SK-N-SH (cell line): Measurements from ENCODE around the gene BMP8A.

Experiments
- CTCF ChIP-seq: fragments of 200-600 bp; sonication (generic); IDR thresholded peaks from 2 replicates; pipeline ENCODE4 v1.6.1; 2017; ENCODE audit warnings: antibody characterized with exemption, mild to moderate bottlenecking, moderate library complexity
- EP300 ChIP-seq, 2 experiments: IDR thresholded peaks; 2 replicates each; pipeline versions ENCODE4 v1.4.0 to v1.6.1; 2012; ENCODE audit warnings: borderline replicate concordance in 1 of 2, low read depth in 1 of 2, low read length in 1 of 2
- FOXJ3 ChIP-seq: sonication (generic); formaldehyde crosslinking; IDR thresholded peaks from 2 replicates; pipeline ENCODE4 v1.5.1; 2020; ENCODE audit warnings: mild to moderate bottlenecking, missing genetic modification reagents
- FOXM1 ChIP-seq: IDR thresholded peaks from 2 replicates; pipeline ENCODE4 v1.4.0; 2012; ENCODE audit warnings: low read depth, mild to moderate bottlenecking
- MEF2A ChIP-seq: IDR thresholded peaks from 2 replicates; pipeline ENCODE4 v1.4.0; 2012; ENCODE audit warnings: low read depth, borderline replicate concordance
- NFIC ChIP-seq: IDR thresholded peaks from 2 replicates; pipeline ENCODE4 v1.4.0; 2012; ENCODE audit warnings: borderline replicate concordance
- PBX3 ChIP-seq: IDR thresholded peaks from 2 replicates; pipeline ENCODE4; 2012
- POLR2AphosphoS5 ChIP-seq: IDR thresholded peaks from 2 replicates; pipeline ENCODE4 v1.6.1; 2012; ENCODE audit warnings: low read depth, low read length
- RXRA ChIP-seq: IDR thresholded peaks from 2 replicates; pipeline ENCODE4 v1.4.0; 2012; ENCODE audit warnings: low read depth, mild to moderate bottlenecking, borderline replicate concordance
- TAF1 ChIP-seq: IDR thresholded peaks from 2 replicates; pipeline ENCODE4 v1.6.1; 2012; ENCODE audit warnings: low read depth, mild to moderate bottlenecking, low read length, moderate library complexity, borderline replicate concordance
- TCF12 ChIP-seq: IDR thresholded peaks from 2 replicates; pipeline ENCODE4 v1.4.0; 2012
- TF ChIP-seq, protein P1 (sequence below): IDR thresholded peaks from 2 replicates; pipeline ENCODE4 v1.6.1; 2012; ENCODE audit warnings: mild to moderate bottlenecking, low read depth, low read length, moderate library complexity

DNA sequence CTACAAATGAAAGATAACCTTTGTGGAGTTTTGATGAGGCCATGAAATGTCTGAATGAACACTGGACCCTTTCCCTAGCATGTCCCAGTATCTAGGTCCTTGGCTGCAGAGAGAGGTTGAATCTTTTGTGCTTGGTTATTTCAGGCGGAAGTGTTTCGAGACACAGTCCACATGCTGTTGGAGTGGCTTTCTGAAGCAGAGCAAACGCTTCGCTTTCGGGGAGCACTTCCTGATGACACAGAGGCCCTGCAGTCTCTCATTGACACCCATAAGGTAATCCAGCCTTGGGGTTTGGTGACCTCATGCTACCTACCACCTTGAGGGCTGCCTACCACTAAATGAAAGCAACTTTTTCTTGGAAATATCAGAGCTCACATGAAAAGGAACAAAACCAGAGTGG lies 38.9 kb upstream of the BMP8A start:
- no peak for TF ChIP-seq FOXM1
- no peak for TF ChIP-seq CTCF
- TF ChIP-seq MEF2A: no peak
- TF ChIP-seq EP300 (IDR thresholded peaks at IDR 0.05; ENCODE audit: borderline replicate concordance in 1 of 2, low read depth in 1 of 2, low read length in 1 of 2): no peak
- TF ChIP-seq TCF12: no peak
- TF ChIP-seq RXRA: no peak
- no peak for TF ChIP-seq NFIC
- TF ChIP-seq FOXJ3 (CRISPR knock-in tag): no peak
- TF ChIP-seq, protein P1, sequence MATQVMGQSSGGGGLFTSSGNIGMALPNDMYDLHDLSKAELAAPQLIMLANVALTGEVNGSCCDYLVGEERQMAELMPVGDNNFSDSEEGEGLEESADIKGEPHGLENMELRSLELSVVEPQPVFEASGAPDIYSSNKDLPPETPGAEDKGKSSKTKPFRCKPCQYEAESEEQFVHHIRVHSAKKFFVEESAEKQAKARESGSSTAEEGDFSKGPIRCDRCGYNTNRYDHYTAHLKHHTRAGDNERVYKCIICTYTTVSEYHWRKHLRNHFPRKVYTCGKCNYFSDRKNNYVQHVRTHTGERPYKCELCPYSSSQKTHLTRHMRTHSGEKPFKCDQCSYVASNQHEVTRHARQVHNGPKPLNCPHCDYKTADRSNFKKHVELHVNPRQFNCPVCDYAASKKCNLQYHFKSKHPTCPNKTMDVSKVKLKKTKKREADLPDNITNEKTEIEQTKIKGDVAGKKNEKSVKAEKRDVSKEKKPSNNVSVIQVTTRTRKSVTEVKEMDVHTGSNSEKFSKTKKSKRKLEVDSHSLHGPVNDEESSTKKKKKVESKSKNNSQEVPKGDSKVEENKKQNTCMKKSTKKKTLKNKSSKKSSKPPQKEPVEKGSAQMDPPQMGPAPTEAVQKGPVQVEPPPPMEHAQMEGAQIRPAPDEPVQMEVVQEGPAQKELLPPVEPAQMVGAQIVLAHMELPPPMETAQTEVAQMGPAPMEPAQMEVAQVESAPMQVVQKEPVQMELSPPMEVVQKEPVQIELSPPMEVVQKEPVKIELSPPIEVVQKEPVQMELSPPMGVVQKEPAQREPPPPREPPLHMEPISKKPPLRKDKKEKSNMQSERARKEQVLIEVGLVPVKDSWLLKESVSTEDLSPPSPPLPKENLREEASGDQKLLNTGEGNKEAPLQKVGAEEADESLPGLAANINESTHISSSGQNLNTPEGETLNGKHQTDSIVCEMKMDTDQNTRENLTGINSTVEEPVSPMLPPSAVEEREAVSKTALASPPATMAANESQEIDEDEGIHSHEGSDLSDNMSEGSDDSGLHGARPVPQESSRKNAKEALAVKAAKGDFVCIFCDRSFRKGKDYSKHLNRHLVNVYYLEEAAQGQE: no peak
- no peak for TF ChIP-seq POLR2AphosphoS5
- TF ChIP-seq TAF1: no peak
- no peak for TF ChIP-seq PBX3
